GM18868 (cell line): ENCODE results near the gene NDST4.

Experiments
- ATAC-seq: cut with Tn5 transposase; IDR thresholded peaks from one replicate; pipeline ENCODE4 v1.9.1; 2021; ENCODE audit warnings: mild to moderate bottlenecking, moderate library complexity; ENCODE audit not compliant: unreplicated experiment

The NDST4 gene

DNA sequence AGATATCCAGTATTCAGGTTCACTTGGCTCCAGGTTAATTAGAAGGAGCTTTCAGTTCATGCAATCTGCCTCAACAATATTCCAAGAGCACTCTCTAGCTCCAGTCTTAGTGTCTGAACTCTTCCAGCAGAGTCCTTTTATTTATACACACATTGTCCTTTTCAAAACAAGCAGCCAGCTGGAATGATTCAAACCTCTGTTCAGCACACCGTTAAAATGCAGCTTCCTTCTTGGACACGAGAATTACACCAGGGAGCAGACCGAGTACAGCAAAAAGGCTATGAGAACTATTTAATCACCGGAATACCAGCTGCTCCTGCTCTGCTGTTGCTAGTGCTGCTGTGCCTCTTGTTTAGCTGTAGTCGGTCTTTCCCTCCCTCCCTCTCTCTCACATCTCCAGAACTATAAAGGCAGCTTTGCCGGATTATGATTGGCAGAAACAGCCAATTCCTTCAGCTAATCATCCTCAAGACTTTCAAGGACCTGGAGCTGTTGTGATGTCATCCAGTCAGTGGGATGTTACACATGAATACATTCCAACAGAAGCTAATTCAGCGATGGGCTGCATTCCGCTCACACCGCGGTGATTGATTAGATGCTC is at the start of gene NDST4:
NDST4 (minus strand) TSS at position 115 of the 601 bp plus-strand sequence. CDS start 36,584 bp downstream, outside the sequence.
- ATAC-seq = no peak

DNA sequence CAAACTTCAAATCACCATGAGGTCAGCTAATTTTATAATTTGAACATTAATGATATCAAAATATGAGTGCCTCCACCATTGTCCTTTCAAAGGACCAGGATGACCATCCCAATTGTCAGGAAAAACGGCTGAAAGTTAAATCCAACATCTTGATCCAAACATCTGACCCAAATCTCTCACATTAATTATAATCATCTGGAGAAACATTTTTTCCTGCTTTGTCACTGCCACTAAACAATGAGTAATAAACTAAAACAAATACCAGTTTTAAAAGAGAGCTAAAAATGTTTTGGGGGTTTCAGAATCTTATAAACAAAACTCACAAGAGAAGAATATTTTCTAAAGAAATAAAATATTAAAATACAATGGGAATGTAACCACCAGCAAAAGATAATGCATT is 45.7 kb upstream of the NDST4 start:
- ATAC-seq = no peak

DNA sequence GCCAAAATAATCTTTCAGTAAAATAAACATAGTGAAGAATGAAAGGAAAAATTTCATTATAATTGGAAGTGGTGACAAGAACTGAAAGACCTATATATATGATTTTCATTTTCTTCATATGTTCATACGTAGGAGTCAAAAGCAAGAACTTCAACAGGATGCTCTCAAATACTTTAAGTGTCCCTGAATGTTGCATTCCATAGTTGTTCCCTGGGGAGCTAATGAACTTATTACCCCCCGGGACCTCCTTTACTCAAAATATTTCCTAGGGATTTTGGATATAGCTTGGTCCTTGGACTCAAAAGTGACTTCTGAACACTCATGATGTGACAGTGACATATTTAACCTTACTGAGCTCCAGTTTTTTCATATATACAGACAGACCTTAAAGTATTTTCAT is 44.9 kb upstream of the NDST4 start:
- no peak for ATAC-seq

DNA sequence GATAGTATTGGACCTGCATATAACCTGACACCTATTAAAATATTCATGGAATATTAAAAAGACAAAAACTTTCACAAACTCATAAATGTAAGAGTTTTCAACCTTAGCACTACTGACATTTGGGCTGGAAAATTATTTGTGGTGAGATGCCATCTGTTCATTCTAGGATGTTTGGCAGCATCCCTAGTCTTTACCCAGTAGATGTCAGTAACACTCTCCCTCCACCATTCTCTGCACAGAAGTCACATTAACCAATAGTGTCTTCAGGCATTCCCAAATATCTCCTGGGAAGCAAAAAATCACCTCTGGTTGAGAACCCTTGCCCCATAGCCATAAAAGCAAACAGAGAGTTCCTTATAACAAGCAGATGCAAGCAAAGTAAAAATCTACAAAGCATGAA is 41.4 kb upstream of the NDST4 start:
- ATAC-seq = no peak

DNA sequence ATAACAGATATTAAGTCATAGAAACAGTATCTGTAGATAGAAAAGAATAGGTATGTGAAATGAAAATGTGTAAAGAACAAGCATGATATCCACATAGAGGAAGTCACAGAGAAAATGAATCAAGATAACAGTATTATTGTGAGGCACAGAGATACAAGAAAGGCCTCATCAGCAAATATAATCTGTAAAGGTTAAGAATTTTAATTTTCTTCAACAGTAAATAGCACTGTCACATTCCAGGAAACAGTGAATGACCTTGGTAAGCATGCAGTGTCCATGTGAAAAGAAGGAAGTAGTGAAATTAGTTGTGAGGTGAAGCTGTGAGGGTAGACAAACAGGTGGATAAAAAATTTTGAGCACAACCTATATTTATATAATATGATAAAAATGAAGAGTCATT is 39.5 kb upstream of the NDST4 start:
- no peak for ATAC-seq

DNA sequence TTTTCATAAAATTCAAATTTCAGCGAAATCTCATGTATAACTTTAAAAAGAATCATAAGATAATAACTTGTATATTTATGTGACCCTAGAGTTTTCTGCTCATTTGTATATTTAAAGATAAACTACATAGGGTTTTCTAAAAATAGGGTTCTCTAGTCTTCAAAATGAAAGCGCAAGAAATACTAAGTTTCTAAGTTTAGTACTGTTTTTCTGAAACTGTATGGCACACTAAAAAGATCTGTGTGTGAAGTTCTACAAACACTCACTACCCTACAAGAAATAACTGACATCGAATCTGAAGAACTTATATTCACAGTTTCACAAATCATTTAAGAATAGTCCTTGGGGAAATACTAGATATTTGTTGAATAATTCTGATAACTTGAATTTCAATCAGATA is 38.7 kb upstream of the NDST4 start:
- ATAC-seq = no peak

DNA sequence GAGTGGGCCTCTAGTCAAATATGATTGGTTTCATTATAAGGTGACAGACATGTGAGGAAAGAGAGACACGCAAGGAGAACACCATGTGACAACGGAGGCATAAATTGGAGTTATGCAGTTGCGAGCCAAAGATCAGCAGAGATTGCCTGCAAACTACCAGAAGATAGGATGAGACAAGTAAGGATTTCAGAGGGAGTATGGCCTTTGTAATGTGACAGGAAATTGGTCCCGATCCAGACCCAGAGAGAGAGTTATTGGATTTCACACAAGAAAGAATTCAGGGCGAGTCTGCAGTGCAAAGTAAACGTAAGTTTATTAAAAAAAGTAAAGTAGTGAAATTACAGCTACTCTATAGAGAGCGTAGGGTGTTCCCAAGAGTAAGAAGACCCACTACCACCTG is 35.7 kb upstream of the NDST4 start:
- ATAC-seq = no peak

DNA sequence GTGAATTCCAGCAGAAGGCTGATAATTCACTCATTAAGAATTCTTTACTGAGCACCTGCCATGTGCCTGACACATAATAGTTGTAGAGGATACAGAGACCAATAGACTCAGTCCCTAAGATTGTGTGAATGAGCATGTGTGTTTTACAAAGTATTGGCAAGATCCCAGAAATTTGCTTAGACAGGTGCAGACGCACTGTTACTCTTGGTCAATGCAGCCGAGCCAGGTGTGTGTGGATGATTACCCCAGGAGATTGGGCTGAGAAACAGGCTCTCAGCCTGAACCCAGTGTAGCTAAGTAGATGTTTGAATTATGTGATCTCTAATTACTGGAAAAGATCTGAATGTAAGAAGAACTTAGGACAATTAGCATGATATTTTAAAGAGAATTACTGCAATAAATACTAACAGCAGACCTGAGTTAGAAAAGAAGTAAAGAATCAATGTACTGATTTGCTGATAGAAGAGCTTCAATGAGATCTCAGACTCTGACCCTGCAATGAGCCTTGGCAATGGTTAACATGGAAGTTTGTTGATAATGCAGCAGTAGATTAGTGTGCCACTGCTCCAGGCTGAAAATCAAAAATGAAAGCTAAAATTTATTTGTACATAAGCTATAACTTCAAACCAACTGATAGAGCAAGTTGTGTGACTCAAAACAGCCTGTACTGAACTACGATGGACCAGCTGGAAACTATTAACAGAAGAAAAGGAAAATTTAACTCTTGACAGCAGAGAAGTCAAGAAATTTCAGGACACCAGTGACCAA is 32.2 kb upstream of the NDST4 start:
- no peak for ATAC-seq

DNA sequence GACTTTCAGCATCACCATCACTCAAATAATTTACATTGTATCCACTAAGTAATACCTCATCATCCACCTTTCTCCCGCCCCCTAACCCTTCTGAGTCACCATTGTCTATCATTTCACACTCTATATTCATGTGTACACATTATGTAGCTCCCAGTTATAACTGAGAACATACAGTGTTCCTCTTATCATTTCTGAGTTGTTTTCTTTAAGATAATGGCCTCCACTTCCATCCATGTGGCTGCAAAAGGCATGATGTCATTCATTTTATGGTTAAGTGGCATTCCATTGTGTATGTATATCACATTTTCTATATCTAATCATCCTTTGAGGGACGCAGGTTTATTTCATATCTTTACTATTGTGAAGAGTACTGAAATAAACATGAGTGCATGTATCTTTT is 14.6 kb upstream of the NDST4 start:
- no peak for ATAC-seq

DNA sequence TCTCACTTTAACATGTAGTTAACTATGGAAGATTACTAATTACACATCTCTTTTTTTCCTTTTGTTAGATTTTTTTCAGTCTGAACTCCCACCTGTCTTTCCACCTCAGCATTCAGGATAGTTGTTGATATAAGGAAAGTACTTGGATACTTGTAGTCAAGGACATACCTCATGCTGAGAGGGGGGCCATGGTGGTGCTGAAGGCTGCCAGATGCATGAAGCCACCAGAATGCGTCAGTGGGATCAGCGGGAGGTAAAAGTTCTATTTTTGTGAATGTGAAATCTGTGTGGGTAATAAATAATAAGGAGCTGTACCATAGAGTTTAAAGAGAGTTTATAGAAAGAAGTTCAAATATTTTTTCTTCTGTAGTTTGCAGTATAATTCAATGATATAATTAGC is 13.1 kb upstream of the NDST4 start:
- no peak for ATAC-seq

DNA sequence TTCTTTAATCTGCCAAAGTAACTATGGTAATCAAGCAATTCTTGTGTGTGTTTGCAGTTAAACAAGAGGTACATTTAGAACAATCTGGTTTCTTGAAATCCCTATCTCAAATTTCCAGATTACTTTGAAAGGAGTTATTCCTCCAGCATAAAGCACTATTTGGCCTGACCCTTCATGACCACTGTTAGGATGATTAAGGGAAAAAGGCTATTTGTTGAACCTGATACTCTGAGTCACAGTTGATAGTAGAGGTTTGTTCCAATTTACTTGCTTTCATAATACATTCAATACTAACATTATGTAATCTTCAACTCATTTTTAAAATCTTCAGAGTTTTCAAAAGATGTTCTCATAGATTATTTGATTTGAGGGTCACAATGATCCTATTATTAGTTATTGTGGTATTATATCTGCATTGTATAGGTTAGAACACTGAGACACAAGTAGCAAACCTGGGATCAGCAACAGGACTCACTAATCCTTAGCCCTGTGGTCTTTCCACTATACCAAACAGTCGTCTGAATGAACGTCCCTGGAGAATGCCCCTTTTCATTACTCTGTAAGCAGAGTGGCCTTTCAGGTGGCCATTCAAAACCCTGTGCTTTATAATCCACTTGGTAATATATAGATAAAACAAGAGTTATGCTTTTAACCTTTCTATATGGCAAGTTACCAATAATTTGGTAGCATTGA is 8.1 kb upstream of the NDST4 start:
- ATAC-seq = no peak

DNA sequence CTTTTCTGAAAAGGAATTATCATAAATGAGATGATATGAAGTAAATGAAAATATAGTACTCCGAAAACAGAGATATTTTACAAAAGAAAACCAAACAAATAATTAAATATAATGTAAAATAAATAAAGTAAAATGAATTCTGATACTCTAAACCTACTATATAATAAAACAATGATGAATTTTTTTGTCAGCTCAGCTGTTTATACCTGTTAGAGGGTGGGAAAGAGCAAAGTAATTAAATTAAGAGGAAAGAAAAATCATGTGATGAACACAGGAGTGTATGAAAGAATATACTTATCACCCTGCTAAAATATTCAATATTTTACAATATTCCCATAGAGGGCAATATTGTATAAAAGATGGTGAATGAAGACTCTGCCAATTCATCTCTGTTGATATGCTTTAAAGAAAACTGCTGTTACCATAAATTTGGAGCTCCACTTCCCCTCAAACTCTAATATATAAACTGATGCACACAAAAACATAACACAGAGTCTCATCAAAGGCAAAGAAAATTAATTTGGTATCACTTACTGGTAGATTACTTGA is 6.5 kb upstream of the NDST4 start:
- ATAC-seq = no peak

DNA sequence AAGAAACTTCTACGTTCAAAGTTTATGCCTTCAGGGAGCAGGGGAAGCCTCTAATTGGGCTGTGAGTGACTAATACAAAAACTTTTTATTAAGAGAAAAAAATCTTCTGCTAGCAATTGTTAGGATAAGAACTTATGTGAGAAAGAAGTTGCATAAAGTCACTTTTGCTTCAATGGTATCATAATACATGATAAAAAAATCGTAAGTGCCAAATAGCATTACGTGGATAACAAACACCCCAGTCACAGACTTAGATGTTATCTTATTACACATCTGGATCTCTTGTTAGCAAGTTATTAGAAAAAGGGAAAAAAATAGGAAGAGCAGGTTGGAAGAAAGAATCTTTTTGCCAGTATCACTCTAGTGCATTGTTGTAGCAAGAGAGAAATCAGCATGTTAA is 4.2 kb upstream of the NDST4 start:
- ATAC-seq = no peak

DNA sequence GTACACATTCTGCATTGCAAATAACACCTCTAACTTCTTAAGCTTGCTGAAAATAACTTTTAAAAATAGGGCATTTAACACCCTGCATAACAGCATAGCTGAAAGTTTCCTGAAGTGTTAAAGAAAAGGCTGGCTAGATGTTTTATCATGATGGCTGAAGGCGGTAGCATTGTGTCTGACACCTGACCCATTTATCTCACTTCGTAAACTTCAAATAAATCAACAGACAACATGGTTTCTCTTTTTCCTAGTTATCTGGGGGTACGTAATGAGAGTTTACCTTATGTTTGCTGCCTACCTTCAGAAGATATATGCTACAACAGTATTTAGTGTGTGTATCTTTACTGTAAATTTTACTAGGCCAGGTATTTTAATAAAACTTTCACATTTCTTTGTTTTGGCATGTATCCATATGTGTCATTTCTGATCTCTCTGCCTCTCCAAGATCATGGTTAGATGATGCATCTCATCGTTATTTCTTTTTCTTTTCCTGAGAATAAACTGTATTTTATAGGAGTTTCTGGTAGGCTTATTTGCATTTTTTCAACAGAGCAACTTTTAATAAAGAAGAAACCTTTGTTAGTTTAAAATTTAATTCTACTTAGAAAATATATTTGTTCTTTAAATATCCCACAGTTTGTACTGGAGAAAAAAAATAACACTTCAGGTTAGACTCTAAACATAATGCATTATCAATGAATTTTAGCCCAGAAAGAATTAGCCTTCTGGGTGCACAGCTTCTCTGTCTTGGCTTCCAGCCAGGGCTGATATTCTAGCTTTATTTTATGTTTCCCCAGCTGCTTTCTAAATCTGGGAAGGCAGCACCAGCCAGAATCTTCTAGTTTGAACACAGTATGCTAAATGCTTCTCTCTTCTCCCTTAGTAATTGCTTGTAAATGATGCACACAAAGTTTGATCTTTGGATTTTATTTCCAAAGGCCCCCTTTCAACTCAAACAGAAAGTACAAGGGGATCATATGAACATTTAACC is 2.9 kb downstream of the NDST4 start:
- no peak for ATAC-seq

DNA sequence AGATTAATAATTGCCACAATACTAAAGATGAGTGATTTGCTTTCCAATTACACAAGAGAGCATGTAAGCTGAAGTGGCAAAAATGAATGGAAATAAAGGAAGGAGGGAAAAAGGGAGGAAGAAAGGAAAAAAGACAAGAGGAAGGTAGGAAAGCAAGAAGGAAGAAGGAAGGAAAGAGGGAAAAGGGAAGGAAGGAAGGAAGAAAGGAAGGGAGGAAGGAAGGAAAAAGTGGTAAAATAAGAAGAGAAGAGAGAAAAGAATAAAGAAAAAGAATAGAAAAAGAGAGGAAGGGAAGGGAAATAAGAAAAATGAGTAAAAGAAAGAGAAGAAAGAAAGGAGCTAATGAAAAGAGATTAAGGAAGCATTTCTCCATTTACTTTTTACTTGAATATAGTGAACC is 4.6 kb downstream of the NDST4 start:
- ATAC-seq = no peak

DNA sequence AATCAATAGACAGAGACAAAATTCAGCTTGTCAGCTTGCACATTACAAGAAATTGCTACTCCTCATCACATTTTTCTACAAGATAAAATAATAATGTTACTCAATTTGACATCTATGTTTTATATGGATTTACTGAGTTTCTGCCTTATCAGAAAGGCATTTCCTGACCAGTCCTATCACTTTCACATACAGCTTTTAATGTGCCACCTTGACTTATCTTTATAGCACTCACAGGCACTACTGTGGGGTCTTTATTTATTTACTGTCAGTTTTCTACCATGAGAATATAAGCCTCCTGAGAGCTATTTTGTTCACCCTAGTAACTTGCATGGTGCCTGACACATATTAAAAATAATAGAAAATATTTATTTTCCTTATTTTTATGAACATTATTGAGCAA is 6.0 kb downstream of the NDST4 start:
- no peak for ATAC-seq

DNA sequence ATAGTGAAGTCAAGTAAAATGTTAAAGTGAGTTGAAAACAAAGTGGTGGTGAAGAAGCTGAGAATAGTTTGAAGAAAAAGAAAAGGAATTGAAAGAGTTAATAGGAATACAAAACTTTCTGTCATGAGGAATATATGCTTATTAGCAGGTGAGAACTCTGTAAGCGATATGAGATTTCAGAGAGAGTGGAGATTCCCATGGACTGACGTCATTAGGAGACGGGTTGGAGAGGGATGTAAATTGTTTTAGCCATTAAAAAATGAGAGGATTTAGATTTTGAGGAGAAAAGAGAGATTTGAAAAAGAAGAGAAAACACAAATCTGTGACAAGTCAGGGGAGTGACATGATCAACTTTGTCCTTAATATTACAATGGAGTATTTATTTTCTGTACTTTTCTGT is 11.7 kb downstream of the NDST4 start:
- ATAC-seq = no peak

DNA sequence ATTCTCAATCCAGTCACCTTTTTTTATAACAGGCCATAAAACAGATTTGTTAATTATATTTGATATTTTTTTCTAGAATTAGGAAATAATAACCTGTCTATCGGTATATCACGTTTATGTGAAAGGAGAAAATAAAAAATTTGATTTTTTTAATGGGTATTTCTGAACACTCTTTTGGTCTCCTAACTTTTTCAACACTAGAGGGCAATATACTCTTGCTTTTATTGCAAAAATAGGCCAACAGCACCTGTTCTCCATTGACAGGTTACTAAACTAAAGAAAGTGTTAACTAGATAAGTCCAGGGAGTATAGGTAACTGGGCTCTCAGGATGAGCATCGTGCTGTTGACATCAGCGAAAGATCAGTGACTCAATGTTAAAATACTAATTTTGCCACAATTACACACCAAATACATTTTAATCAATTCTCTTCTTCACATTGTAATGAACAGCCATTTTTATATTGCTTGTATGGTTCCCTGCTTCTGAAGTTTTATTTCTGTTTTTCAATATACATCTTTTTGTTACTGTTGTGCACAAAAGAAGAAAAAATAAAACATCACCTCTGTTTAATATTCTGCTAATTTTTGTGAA is 22.8 kb downstream of the NDST4 start:
- peak; percentile 89 for ATAC-seq

DNA sequence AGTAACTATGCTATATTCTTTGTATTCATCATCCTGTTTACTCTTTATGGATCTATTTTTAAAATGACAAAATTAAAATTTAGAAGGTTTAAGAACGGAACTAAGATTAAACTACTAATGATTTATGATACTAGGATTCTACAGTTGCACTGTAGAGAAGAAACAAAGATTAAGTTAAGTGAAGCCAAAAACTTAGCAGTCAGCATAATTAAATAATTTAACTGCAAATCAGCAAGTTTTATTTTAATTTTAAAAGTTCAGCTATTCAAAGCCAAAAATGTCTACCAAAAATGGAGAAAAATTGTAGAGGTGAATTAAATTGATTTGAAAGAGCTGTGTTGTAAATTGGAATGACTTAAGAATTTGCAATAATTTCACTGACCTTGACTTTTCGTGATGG is 30.8 kb downstream of the NDST4 start:
- ATAC-seq = no peak

DNA sequence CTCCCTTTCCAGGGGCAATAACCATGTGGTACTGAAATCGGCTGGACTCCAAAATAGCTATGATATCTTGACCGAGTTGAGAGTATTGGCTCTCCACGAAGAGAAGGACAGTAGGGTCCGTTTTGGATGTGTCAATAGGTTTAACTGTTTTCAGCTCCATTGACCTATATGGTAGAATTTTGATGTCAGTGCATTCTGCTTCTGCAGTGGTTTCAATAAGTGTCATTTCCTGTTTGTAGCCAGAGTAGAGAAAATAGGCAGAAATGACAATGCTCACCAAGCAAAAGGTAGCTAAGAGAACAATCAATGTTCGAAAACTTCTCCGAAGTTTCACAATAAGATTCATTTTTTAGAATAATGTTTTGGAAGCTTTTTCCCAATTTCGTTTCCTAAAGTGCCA is 36.7 kb downstream of the NDST4 start:
- ATAC-seq = no peak
